SK-N-SH treated with all-trans-retinoic acid at 6 μM for 48 hours (cell line): ENCODE measurements around the gene FRMPD2.
A peak's percentile ranks its signal among the peaks of the same experiment; 100 is the strongest.

Experiments used
- ATAC-seq: fragments of 200-7000 bp; cut with Tn5 transposase; 3 replicates; pipeline ENCODE4 v1.9.1; 2020; ENCODE audit warnings: mild to moderate bottlenecking, moderate library complexity
- ARNTL ChIP-seq: fragments of 450-650 bp; formaldehyde crosslinking; IDR thresholded peaks from 2 replicates; pipeline ENCODE4 v1.5.0; 2020; ENCODE audit warnings: low read depth, mild to moderate bottlenecking, moderate library complexity, borderline replicate concordance
- GLIS3 ChIP-seq: fragments of 250-450 bp; sonication (Bioruptor Pico); IDR thresholded peaks from 2 replicates; pipeline ENCODE4 v1.5.0; 2020; ENCODE audit warnings: mild to moderate bottlenecking, moderate library complexity
- ISL1 ChIP-seq: fragments of 250-450 bp; sonication (Bioruptor Pico); IDR thresholded peaks from 2 replicates; pipeline ENCODE4 v2.1.2; 2022; ENCODE audit warnings: mild to moderate bottlenecking, moderate library complexity
- OSR1 ChIP-seq: fragments of 250-450 bp; sonication (Bioruptor Pico); IDR thresholded peaks from 2 replicates; pipeline ENCODE4 v1.8.0; 2022; ENCODE audit warnings: moderate library complexity, mild to moderate bottlenecking, inconsistent platforms
- PPARA ChIP-seq: fragments of 250-450 bp; sonication (Bioruptor Pico); IDR thresholded peaks from 2 replicates; pipeline ENCODE4 v1.5.0; 2020; ENCODE audit warnings: mild to moderate bottlenecking, borderline replicate concordance
- RARB ChIP-seq: fragments of 250-450 bp; sonication (Bioruptor Pico); IDR thresholded peaks from 2 replicates; pipeline ENCODE4 v1.8.0; 2021; ENCODE audit warnings: mild to moderate bottlenecking, moderate library complexity
- SNAI2 ChIP-seq: fragments of 250-450 bp; sonication (Bioruptor Pico); IDR thresholded peaks from 2 replicates; pipeline ENCODE4 v1.5.0; 2020; ENCODE audit warnings: mild to moderate bottlenecking, moderate library complexity
- TCF4 ChIP-seq: fragments of 250-450 bp; sonication (Bioruptor Pico); IDR thresholded peaks from 2 replicates; pipeline ENCODE4 v1.8.0; 2021; ENCODE audit warnings: mild to moderate bottlenecking, moderate library complexity, borderline replicate concordance
- TOX ChIP-seq: fragments of 250-450 bp; sonication (Bioruptor Pico); IDR thresholded peaks from 2 replicates; pipeline ENCODE4 v1.8.0; 2021; ENCODE audit warnings: mild to moderate bottlenecking, moderate library complexity, borderline replicate concordance
- ZC3H10 ChIP-seq: fragments of 250-450 bp; sonication (Bioruptor Pico); IDR thresholded peaks from 2 replicates; pipeline ENCODE4 v1.5.1; 2021; ENCODE audit warnings: mild to moderate bottlenecking, moderate library complexity
- ZFP3 ChIP-seq: fragments of 250-450 bp; sonication (Bioruptor Pico); IDR thresholded peaks from 2 replicates; pipeline ENCODE4 v1.5.0; 2020; ENCODE audit warnings: mild to moderate bottlenecking, moderate library complexity
- ZFP30 ChIP-seq: fragments of 450-650 bp; formaldehyde crosslinking; IDR thresholded peaks from 2 replicates; pipeline ENCODE4 v1.5.0; 2022; ENCODE audit warnings: mild to moderate bottlenecking, moderate library complexity
- ZNF70 ChIP-seq: fragments of 450-650 bp; formaldehyde crosslinking; IDR thresholded peaks from 2 replicates; pipeline ENCODE4 v1.5.0; 2020; ENCODE audit warnings: mild to moderate bottlenecking, moderate library complexity
- TF ChIP-seq, protein P1 (sequence below): fragments of 250-450 bp; sonication (Bioruptor Pico); IDR thresholded peaks from 2 replicates; pipeline ENCODE4 v1.8.0; 2020; ENCODE audit warnings: mild to moderate bottlenecking, moderate library complexity, borderline replicate concordance
- TF ChIP-seq, protein P2 (sequence below): fragments of 250-450 bp; sonication (Bioruptor Pico); IDR thresholded peaks from 2 replicates; pipeline ENCODE4 v1.5.0; 2020; ENCODE audit warnings: mild to moderate bottlenecking, moderate library complexity
- TF ChIP-seq, protein P3 (sequence below): fragments of 250-450 bp; sonication (Bioruptor Pico); IDR thresholded peaks from 2 replicates; pipeline ENCODE4 v1.8.0; 2021; ENCODE audit warnings: low read depth, mild to moderate bottlenecking, moderate library complexity, borderline replicate concordance
- TF ChIP-seq, protein P4 (sequence below): fragments of 250-450 bp; sonication (Bioruptor Pico); IDR thresholded peaks from 2 replicates; pipeline ENCODE4 v1.5.1; 2020; ENCODE audit warnings: low read depth, mild to moderate bottlenecking, moderate library complexity

Gene FRMPD2

DNA sequence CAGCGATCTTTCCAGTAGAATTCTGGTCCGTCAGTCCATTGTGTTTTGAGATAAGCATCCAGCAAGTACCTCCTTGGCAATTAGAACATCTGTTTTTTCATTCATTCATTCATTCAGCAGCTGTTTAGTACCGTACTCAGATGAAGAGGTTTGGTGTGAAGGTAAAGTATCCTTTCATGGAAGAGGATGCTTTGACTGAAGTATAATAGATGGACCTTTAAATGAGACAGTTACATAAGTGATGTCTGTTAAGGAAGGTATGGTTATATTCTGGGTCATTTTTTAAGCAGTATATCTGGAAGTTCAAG, 33.2 kb upstream of the FRMPD2 start:
- TF ChIP-seq, protein P1, sequence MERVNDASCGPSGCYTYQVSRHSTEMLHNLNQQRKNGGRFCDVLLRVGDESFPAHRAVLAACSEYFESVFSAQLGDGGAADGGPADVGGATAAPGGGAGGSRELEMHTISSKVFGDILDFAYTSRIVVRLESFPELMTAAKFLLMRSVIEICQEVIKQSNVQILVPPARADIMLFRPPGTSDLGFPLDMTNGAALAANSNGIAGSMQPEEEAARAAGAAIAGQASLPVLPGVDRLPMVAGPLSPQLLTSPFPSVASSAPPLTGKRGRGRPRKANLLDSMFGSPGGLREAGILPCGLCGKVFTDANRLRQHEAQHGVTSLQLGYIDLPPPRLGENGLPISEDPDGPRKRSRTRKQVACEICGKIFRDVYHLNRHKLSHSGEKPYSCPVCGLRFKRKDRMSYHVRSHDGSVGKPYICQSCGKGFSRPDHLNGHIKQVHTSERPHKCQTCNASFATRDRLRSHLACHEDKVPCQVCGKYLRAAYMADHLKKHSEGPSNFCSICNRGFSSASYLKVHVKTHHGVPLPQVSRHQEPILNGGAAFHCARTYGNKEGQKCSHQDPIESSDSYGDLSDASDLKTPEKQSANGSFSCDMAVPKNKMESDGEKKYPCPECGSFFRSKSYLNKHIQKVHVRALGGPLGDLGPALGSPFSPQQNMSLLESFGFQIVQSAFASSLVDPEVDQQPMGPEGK (CRISPR knock-in tag) = no peak
- TF ChIP-seq RARB (CRISPR knock-in tag) (no peak), ISL1 (CRISPR knock-in tag) (no peak), ZFP3 (CRISPR knock-in tag) (no peak), ARNTL (no peak), GLIS3 (CRISPR knock-in tag) (no peak)
- TF ChIP-seq, protein P2, sequence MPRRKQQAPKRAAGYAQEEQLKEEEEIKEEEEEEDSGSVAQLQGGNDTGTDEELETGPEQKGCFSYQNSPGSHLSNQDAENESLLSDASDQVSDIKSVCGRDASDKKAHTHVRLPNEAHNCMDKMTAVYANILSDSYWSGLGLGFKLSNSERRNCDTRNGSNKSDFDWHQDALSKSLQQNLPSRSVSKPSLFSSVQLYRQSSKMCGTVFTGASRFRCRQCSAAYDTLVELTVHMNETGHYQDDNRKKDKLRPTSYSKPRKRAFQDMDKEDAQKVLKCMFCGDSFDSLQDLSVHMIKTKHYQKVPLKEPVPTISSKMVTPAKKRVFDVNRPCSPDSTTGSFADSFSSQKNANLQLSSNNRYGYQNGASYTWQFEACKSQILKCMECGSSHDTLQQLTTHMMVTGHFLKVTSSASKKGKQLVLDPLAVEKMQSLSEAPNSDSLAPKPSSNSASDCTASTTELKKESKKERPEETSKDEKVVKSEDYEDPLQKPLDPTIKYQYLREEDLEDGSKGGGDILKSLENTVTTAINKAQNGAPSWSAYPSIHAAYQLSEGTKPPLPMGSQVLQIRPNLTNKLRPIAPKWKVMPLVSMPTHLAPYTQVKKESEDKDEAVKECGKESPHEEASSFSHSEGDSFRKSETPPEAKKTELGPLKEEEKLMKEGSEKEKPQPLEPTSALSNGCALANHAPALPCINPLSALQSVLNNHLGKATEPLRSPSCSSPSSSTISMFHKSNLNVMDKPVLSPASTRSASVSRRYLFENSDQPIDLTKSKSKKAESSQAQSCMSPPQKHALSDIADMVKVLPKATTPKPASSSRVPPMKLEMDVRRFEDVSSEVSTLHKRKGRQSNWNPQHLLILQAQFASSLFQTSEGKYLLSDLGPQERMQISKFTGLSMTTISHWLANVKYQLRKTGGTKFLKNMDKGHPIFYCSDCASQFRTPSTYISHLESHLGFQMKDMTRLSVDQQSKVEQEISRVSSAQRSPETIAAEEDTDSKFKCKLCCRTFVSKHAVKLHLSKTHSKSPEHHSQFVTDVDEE (CRISPR knock-in tag) = no peak
- ATAC-seq = no peak

DNA sequence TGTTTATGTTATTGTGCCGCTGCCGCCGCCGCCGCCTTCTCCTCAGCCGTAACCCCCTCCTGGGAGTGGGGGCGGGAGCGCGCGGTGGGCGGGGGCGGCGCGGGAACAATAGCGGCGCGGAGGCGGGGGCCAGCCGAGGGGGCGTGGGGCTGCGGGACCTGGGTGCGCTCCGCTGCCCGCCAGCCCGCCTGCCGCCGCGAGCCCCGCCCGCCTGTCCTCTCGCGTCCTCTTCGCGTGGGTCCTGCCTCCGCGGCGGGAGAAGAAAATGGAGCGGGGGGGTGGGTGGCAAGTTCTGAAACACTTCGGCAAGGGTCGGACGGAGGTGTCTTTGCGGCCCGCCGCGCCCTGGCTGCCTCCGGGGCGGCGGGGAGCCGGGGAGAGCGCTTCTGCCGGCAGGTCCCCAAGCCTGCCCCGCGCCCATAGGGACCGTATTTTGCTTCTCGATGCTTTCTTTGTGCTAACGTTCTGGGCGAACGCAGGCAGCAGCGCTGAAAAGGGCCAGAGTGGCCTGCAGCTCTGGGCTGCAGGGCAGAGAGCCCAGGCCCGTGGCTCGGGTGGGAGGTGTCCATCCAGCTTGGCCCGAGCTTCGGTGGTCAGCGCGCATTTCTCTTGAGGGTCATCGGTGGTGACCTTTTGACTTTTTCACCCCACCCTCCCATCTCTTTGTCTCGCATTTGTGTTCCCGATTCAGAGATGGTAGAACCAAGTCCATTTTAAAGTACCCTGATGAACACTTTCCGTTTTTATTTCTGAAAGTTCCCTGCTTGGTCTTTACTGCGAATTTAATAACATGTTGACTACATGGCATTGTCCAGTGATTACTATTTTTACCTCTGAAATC, 32.6 kb upstream of the FRMPD2 start:
- peak; percentile 73 for ATAC-seq
- no peak for TF ChIP-seq OSR1 (CRISPR knock-in tag)
- TF ChIP-seq, protein P3, sequence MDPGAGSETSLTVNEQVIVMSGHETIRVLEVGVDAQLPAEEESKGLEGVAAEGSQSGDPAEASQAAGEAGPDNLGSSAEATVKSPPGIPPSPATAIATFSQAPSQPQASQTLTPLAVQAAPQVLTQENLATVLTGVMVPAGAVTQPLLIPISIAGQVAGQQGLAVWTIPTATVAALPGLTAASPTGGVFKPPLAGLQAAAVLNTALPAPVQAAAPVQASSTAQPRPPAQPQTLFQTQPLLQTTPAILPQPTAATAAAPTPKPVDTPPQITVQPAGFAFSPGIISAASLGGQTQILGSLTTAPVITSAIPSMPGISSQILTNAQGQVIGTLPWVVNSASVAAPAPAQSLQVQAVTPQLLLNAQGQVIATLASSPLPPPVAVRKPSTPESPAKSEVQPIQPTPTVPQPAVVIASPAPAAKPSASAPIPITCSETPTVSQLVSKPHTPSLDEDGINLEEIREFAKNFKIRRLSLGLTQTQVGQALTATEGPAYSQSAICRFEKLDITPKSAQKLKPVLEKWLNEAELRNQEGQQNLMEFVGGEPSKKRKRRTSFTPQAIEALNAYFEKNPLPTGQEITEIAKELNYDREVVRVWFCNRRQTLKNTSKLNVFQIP = no peak

DNA sequence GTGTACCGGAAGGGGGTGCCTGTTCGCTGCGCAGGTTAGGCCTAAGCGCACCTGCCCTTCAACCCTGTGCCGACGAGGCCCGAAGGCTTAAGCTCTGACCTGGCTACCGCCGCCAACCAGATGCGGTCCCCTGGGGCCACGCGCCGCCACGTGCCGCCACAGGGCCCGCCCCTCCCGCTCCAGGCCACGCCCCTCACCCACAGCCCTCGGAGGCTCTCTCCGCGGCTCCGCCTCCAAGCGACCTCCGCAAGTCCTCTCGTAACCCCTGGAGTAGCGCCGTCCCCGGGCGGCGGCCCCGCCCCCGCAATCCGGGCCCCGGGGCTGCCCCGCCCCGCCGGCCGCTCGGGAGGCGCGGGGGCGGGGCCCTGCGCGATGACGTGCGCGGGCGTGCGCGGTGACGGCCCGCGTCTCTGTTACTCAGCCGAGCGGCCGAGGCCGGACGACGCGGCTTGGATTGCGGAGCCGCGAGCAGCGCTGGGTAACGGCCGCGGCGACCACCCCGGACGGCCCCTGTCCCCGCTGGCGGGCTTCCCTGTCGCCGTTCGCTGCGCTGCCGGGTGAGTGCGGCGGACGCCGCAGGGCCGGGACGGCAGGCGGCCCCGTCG, 31.9 kb upstream of the FRMPD2 start, which contains the start of gene MAPK8:
TSS of gene MAPK8 (plus strand) at position 413 of the 605 bp plus-strand sequence. CDS start 94,984 bp downstream, outside the sequence.
- TF ChIP-seq ZFP30 (CRISPR knock-in tag) (no peak), ZNF70 (CRISPR knock-in tag) (no peak), ISL1 (CRISPR knock-in tag) (no peak)
- TF ChIP-seq, protein P2 (CRISPR knock-in tag) = 0 out of 2 replicates have a peak, but pooled peaks have one; percentile 7
- ATAC-seq = peak; percentile 82

DNA sequence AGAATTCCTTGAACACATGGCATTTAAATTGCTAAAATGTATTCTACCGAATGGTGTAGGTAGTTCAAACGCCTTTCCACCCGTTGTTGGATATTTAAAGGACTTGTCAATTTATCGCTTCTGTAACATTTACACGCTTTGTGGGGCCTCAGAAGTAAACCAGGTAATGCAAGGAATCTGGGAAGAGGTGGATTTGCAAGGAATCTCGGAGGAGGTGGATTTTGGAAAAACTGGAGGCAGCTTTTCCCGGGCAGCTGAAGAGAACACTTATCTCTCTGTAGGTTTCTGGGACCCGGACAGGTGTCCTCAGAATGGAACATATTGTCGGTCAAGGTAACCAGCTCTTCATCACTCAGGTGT, 31.4 kb upstream of the FRMPD2 start:
- no peak for ATAC-seq
- TF ChIP-seq, protein P4, sequence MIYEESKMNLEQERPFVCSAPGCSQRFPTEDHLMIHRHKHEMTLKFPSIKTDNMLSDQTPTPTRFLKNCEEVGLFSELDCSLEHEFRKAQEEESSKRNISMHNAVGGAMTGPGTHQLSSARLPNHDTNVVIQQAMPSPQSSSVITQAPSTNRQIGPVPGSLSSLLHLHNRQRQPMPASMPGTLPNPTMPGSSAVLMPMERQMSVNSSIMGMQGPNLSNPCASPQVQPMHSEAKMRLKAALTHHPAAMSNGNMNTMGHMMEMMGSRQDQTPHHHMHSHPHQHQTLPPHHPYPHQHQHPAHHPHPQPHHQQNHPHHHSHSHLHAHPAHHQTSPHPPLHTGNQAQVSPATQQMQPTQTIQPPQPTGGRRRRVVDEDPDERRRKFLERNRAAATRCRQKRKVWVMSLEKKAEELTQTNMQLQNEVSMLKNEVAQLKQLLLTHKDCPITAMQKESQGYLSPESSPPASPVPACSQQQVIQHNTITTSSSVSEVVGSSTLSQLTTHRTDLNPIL (CRISPR knock-in tag) = no peak
- TF ChIP-seq ZFP3 (CRISPR knock-in tag) (no peak), RARB (CRISPR knock-in tag) (no peak), ZC3H10 (CRISPR knock-in tag) (no peak), TOX (CRISPR knock-in tag) (no peak), ISL1 (CRISPR knock-in tag) (no peak), ZNF70 (CRISPR knock-in tag) (no peak), PPARA (CRISPR knock-in tag) (no peak), TCF4 (no peak), SNAI2 (CRISPR knock-in tag) (no peak)
- TF ChIP-seq, protein P3 = no peak
- TF ChIP-seq, protein P1 (CRISPR knock-in tag) = no peak
